Mucosa of descending colon (tissue), 3 donors: Measurements from ENCODE around the gene ARHGEF16. TPM values are rescaled to one million over a fixed set of nuclear protein-coding genes. Genes with fewer than 3 reads are reported as not detected.

Experiments used
- ATAC-seq: fragments of 200-7000 bp; cut with Tn5 transposase; one replicate; pipeline ENCODE4 v1.9.1; 2020; ENCODE audit warnings: mild to moderate bottlenecking, moderate library complexity
- DNase-seq, 3 donors: peaks; one replicate each; pipeline ENCODE4 v3.0.0-alpha.2; 2020
- H3K36me3 ChIP-seq: fragments of 200-600 bp; one replicate; pipeline ENCODE4 v1.8.0; 2021; ENCODE audit warnings: low read depth, mild to moderate bottlenecking
- H3K4me1 ChIP-seq: fragments of 200-600 bp; one replicate; pipeline ENCODE4 v1.8.0; 2021; ENCODE audit warnings: low read depth, mild to moderate bottlenecking
- H3K4me3 ChIP-seq: fragments of 200-600 bp; one replicate; pipeline ENCODE4 v1.8.0; 2021; ENCODE audit warnings: mild to moderate bottlenecking
- H3K9me3 ChIP-seq: fragments of 200-600 bp; one replicate; pipeline ENCODE4 v1.8.0; 2021; ENCODE audit warnings: mild to moderate bottlenecking
- CTCF ChIP-seq: fragments of 200-600 bp; IDR thresholded peaks from one replicate; pipeline ENCODE4 v1.8.0; 2022; ENCODE audit warnings: antibody characterized with exemption, mild to moderate bottlenecking
- intact Hi-C, 2 donors: fragments of 100-400 bp; cut with DNase I in 1 of 2; cut with micrococcal nuclease in 1 of 2; formaldehyde crosslinking; loops; one replicate each; pipeline versions ENCODE4 v1.11.0 to v1.11.1; 2022; cut with DNase I, micrococcal nuclease
- total RNA-seq, 3 donors: library from RNA; stranded (reverse); fragmentation: NEBNext Ultra II Directional in 2 of 3; extraction: Animal tissue kit (Norgen Biotek cat#: 25700) in 2 of 3; gene quantifications; one replicate each; pipeline versions ENCODE4 v1.2.1 to v1.2.4, GENCODE V29; 2021 to 2023
- donor health status: DM: no; HTN: no; CAD: no; lungs with moderate emphysema.
- donor health status: DM: no; HTN: no; CAD: no.
- donor health status: DM: no; HTN: yes; CAD: no.

The ARHGEF16 gene
- total RNA-seq, 3 donors from 2014 or later: 51.2 to 101 (median 90.2) TPM

DNA sequence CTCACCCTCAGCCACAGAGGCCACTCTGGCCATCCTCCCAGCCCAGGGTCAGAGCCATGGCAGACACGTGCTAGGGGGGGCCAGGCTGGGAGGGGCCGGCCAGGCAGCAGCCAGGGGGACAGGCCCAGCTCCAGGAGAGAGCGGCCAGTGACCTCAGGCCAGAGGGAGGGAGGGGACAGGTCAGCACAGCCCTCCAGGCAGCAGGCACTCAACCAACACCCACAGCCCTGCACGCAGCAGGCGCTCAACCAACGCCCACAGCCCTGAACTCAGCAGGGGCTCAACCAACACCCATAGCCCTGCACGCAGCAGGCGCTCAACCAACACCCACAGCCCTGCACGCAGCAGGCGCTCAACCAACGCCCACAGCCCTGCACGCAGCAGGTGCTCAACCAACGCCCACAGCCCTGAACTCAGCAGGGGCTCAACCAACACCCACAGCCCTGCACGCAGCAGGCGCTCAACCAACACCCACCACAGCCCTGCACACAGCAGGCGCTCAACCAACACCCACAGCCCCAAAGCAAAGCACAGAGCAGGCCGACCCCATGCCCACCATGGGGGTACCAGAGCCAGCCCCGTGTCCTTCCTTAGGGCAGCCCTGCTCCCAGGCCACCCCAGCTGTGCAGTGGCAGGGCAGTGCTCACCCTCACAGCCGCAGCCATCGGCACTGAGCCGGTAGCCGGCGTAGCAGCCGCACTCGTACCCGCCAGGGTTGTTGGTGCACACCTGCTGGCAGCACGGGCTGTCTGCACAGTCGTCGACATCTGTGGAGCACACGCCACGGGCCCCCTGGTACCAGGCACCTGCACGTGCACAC, 55.9 kb downstream of the ARHGEF16 start:
- DNase-seq: no peak
- no peak for ATAC-seq
- Histone ChIP-seq H3K9me3 (no peaks in the 10 kb centered on the region), H3K4me3 (no peak overlapping the region), H3K36me3 (no peaks in the 10 kb centered on the region), H3K4me1 (no peaks in the 10 kb centered on the region)
- intact Hi-C loops: no loop called here
- TF ChIP-seq CTCF: no peak

GRCh38 chr1:3510956-3511250, 56.4 kb downstream of the ARHGEF16 start:
- intact Hi-C loops: no loop called here
- no peak for TF ChIP-seq CTCF
- no peaks in the 10 kb centered on the region for H3K9me3 ChIP-seq
- H3K4me3 ChIP-seq: no peak overlapping the region
- DNase-seq (no peak), ATAC-seq (no peak)
- no peaks in the 10 kb centered on the region for H3K4me1 ChIP-seq
- H3K36me3 ChIP-seq: no peaks in the 10 kb centered on the region

- H3K4me3 ChIP-seq: no peak overlapping the region
- no peaks in the 10 kb centered on the region for H3K36me3 ChIP-seq
- intact Hi-C loops: no loop called here
- no peak for TF ChIP-seq CTCF
- ATAC-seq (no peak), DNase-seq (no peak)
- no peaks in the 10 kb centered on the region for H3K4me1 ChIP-seq
- H3K9me3 ChIP-seq: no peaks in the 10 kb centered on the region
Observed at GRCh38 chr1:3511306-3511705, 56.8 kb downstream of the ARHGEF16 start.

- no peak for DNase-seq
- TF ChIP-seq CTCF: no peak
- no peak for ATAC-seq
- H3K4me3 ChIP-seq: no peak overlapping the region
- intact Hi-C loops: no loop called here
- H3K36me3 ChIP-seq: no peaks in the 10 kb centered on the region
- H3K4me1 ChIP-seq: no peaks in the 10 kb centered on the region
- no peaks in the 10 kb centered on the region for H3K9me3 ChIP-seq
Observed at GRCh38 chr1:3511856-3512255, 57.4 kb downstream of the ARHGEF16 start.

DNA sequence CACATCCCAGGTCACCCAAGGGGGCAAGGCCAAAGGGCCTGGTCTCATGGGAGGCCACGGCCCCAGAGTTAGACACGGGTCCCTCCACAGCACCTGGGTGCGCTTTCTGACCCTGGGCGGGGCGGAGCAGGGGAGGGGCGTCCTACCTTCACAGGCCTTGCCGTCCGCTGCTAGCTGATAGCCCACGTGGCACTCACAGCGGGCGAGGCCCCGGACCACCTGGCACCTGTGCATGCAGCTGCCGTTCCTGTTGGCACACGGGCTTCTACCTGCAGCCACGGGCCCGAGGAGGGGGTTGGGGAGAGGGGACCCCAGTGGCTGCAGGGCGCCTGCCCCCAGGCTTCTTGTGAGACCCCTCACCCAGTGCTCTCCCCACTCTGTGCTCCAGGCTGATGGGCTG, 59.9 kb downstream of the ARHGEF16 start:
- TF ChIP-seq CTCF: no peak
- DNase-seq (no peak), ATAC-seq (no peak)
- no peaks in the 10 kb centered on the region for H3K9me3 ChIP-seq
- no peaks in the 10 kb centered on the region for H3K36me3 ChIP-seq
- intact Hi-C loops: no loop called here
- no peak overlapping the region for H3K4me3 ChIP-seq
- H3K4me1 ChIP-seq: no peaks in the 10 kb centered on the region

DNA sequence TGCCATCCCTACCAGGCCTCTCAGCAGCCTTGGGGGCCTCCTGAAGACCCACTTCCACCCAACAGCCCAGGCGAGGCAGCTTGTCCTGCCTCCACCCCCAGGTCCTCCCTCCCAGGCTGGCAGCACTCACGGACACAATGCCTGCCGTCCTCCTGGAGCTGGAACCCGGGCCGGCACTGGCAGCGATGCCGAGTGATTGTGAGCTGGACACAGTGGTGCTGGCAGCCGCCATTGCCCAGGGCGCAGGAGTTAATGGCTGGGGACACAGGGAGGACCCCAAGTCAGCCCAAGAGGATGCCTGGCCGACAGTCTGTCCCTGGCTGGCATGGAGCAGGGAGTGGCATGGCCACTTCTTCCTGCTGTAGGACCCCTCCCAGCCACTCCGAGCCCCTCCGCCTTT, 60.8 kb downstream of the ARHGEF16 start:
- Histone ChIP-seq H3K9me3 (no peaks in the 10 kb centered on the region), H3K36me3 (no peaks in the 10 kb centered on the region), H3K4me1 (no peaks in the 10 kb centered on the region), H3K4me3 (no peak overlapping the region)
- TF ChIP-seq CTCF: no peak
- no peak for DNase-seq
- ATAC-seq: no peak
- intact Hi-C loops: no loop called here
